Measurements from ENCODE around the gene TBCC. TPM values are rescaled to one million over a fixed set of nuclear protein-coding genes. Genes with fewer than 3 reads are reported as not detected.
A peak's percentile ranks its signal among the peaks of the same experiment; 100 is the strongest.

The TBCC gene
- total and polyA plus RNA-seq, 2 of the 13 experiments (the other 11 are each of a cell fraction or from before 2014, with no cell fraction given) = 14.8 to 36.1 TPM

- TF ChIP-seq ZNF335 (CRISPR knock-in tag; IDR thresholded peaks at IDR 0.05) (no peak), POLR2G (IDR thresholded peaks at IDR 0.05; ENCODE audit: low read depth, low read length) (peak; percentile 99), THAP8 (CRISPR knock-in tag; IDR thresholded peaks at IDR 0.05; ENCODE audit: borderline replicate concordance) (no peak), E2F1 (CRISPR knock-in tag; IDR thresholded peaks at IDR 0.05) (peak; percentile 44; the same call in 1 of the 2 replicates), KIAA2018 (CRISPR knock-in tag; IDR thresholded peaks at IDR 0.05; ENCODE audit: borderline replicate concordance) (no peak), SALL2 (CRISPR knock-in tag; IDR thresholded peaks at IDR 0.05) (peak; percentile 81; the same call in 1 of the 2 replicates)
- TF ChIP-seq, protein P1, sequence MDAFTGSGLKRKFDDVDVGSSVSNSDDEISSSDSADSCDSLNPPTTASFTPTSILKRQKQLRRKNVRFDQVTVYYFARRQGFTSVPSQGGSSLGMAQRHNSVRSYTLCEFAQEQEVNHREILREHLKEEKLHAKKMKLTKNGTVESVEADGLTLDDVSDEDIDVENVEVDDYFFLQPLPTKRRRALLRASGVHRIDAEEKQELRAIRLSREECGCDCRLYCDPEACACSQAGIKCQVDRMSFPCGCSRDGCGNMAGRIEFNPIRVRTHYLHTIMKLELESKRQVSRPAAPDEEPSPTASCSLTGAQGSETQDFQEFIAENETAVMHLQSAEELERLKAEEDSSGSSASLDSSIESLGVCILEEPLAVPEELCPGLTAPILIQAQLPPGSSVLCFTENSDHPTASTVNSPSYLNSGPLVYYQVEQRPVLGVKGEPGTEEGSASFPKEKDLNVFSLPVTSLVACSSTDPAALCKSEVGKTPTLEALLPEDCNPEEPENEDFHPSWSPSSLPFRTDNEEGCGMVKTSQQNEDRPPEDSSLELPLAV (CRISPR knock-in tag; conservative IDR thresholded peaks at IDR 0.05; ENCODE audit: low read depth) = no peak
- TF ChIP-seq, protein P2, sequence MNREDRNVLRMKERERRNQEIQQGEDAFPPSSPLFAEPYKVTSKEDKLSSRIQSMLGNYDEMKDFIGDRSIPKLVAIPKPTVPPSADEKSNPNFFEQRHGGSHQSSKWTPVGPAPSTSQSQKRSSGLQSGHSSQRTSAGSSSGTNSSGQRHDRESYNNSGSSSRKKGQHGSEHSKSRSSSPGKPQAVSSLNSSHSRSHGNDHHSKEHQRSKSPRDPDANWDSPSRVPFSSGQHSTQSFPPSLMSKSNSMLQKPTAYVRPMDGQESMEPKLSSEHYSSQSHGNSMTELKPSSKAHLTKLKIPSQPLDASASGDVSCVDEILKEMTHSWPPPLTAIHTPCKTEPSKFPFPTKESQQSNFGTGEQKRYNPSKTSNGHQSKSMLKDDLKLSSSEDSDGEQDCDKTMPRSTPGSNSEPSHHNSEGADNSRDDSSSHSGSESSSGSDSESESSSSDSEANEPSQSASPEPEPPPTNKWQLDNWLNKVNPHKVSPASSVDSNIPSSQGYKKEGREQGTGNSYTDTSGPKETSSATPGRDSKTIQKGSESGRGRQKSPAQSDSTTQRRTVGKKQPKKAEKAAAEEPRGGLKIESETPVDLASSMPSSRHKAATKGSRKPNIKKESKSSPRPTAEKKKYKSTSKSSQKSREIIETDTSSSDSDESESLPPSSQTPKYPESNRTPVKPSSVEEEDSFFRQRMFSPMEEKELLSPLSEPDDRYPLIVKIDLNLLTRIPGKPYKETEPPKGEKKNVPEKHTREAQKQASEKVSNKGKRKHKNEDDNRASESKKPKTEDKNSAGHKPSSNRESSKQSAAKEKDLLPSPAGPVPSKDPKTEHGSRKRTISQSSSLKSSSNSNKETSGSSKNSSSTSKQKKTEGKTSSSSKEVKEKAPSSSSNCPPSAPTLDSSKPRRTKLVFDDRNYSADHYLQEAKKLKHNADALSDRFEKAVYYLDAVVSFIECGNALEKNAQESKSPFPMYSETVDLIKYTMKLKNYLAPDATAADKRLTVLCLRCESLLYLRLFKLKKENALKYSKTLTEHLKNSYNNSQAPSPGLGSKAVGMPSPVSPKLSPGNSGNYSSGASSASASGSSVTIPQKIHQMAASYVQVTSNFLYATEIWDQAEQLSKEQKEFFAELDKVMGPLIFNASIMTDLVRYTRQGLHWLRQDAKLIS (CRISPR knock-in tag; IDR thresholded peaks at IDR 0.05) = peak; percentile 54; the same call in 1 of the 2 replicates
Measured at GRCh38 chr6:42745640-42746462, at the start of gene TBCC (continued).
